Renal cortical epithelial cell (primary cell): ENCODE data around the gene MPP3. TPM values are rescaled to one million over a fixed set of nuclear protein-coding genes. Genes with fewer than 3 reads are reported as not detected.
A peak's percentile ranks its signal among the peaks of the same experiment; 100 is the strongest.

Source experiments
- DNase-seq: peaks from one replicate; pipeline ENCODE4 v3.0.0-alpha.2; 2011; ENCODE audit warnings: low read depth
- total RNA-seq: library from RNA; depleted of rRNA; stranded (reverse); fragments of >200 nt; gene quantifications from 2 replicates; pipeline ENCODE4 v1.2.3, GENCODE V29; 2014

MPP3 gene
- total RNA-seq, 1 donor from 2014 or later, result 8.5 TPM

DNA sequence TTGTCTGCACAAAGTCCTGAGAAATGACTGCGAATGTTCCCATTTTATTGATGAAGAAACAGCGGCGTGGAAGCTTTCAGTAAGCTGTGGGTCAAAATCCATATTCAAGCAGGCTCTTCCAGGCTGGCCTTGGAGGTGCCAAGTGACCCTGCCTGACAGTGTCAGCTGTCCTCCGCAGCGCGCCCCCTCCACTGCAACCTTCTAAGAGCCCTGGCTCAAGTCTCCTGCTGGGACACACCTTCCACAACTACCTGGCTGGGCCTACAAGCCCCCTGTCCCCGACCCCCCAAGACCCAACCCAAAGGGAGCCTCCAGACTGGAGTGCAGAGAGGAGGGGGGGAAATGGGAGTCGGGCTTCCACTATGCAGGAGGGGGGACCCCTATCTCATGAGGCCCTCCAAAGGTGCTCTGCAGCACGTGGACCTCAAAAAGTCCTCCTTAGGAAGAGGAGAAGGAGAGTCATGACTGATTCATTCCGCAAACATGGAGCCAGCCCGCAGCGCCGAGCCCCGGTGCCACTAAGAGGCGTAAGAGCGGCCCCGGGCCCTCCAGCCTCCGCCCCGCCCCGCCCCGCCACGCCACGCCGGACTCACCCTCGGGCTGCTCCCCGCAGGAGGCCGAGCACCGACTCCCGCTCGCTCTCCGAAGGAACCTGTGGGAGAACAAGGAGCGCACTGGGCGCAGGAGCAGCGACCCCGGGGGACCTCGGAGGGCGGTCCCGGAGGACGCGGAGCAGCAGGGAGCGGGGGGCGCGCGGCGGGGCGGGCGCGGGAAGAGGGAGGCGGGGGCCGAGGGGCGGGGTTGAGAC, 574 bp downstream of the MPP3 start:
- DNase-seq, result peak; percentile 42

GRCh38 chr17:43831633-43832032, 1.3 kb downstream of the MPP3 start:
- no peak for DNase-seq

GRCh38 chr17:43830510-43831140, 2.3 kb downstream of the MPP3 start:
- DNase-seq, result no peak

DNA sequence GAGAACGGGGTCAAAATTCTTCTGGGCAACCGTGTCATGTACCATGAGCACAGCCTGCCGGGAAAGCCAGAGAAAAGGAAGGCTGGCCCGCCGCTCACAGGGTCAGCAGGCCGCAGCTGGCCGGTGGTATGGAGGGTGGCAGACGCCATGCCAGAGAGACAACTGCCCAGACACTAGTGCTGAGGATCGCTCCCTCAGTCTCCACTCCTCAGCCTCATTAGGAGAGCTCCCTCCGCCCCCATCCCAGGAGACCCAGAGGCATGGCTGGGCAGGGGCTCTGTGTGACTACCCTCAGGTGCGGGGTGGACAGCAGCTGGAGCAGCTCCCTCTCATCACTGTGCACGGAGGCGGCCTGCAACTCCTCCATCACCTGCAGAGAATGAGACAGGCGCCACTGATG, 3.2 kb downstream of the MPP3 start:
- DNase-seq, result no peak

DNA sequence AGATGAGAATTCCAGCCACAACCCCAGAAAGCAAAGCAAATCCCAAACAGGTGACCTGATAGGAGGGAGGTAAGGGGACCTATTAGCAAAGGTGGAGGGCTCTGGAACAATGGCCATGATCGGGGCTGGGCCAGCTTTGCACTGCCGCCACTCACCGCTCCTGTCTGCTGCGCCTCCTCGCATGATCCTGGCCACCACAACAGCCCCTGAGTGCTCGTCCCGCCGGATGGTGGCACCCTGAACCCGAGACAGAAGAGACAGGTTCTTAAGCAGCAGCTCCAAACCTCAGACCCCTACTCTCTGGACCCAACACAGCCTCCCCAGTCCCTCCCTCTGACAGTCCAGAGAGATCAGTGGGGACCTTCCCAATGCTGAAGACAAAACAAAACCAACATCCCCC, 5.3 kb downstream of the MPP3 start:
- no peak for DNase-seq

DNA sequence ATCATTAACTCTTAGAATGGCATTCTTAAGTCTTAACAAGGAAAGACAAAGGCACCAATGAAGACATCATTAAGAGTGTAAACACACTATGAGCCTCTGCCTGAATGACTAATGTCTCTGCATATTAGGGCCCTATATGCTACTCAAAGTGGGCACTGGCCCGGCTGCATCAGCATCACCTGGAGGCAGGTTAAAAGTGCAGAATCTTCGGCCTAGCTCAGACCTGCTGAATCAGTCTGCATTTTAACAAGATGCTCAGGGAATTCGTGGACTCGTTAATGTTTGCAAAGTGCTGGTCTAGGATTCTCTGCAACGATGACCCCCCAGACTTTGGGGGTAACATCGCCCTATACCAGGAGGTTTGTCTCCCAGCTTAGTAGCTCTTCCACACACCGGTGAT, 6.7 kb downstream of the MPP3 start:
- no peak for DNase-seq

DNA sequence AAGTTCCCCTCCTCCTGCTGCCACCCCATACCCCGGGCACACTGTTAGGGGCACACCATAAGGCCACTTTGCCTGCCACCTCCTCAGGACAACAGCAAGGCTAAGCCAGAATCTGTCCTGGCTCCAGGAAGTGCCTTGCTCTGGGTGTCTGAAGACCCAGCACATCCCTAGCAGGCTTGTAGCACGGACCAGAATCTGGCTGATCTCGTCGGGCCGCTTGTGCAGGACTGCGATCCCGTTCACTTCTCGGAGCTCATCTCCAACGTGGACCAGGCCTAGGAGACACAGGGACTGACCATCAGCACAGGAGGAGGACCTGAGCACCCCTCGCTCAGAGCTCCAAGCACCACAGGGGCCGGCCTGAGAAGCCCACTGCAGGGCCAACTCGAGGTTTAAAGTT, 7.4 kb downstream of the MPP3 start:
- DNase-seq, result no peak

GRCh38 chr17:43823350-43824084, 9.4 kb downstream of the MPP3 start:
- no peak for DNase-seq

DNA sequence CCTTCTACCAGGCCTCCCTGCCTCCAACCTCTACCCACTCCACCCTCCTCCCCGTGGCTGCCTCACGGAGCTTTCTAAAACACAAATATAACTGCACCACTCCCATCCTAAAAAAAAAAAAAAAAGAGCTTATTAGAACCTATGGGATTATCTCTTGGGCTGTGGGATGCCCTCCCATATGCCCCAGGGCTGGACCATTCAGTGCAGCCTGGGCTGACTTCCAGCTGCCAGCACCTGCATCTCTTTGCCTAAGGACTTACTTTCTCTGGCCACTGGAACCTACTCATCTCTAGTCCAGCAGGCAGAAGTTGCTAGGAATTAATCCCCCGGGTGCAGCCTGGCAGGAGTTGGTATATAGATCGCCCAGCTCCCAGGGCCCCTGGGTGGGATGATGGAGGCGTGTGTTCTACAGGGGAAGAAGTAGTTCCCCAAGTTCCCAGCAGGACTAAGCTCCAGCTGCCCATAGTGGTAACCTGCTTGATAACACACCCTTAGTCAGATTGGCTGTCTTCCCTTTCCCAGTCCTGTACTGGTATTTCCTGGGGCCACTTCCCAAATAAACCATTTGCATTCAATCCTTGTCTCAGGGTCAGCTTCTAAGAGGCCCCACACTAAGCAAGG, 10.3 kb downstream of the MPP3 start:
- no peak for DNase-seq

GRCh38 chr17:43820759-43821158, 12.2 kb downstream of the MPP3 start:
- DNase-seq, result no peak

DNA sequence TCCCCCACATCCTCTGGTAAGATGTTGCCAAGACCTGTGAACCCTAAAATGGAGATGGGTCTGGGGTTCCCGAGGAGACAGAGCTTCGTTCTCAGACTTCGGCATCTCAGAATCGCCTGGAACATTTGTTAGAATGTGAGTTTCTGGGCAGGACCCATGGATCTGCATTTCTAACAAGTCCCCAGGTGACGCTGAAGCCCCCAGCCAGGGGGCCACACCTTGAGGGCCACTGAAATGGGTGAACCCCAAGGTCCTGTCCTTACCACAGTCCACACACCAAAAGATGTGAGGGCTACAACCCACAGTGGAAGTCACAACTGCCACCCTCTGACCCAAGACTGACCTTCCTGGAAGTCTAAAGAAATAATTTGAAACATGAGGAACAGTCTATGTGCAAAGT, 14.0 kb downstream of the MPP3 start:
- no peak for DNase-seq

- DNase-seq, result no peak
These were observed 15.1 kb downstream of the MPP3 start for GRCh38 chr17:43817826-43818225.

DNA sequence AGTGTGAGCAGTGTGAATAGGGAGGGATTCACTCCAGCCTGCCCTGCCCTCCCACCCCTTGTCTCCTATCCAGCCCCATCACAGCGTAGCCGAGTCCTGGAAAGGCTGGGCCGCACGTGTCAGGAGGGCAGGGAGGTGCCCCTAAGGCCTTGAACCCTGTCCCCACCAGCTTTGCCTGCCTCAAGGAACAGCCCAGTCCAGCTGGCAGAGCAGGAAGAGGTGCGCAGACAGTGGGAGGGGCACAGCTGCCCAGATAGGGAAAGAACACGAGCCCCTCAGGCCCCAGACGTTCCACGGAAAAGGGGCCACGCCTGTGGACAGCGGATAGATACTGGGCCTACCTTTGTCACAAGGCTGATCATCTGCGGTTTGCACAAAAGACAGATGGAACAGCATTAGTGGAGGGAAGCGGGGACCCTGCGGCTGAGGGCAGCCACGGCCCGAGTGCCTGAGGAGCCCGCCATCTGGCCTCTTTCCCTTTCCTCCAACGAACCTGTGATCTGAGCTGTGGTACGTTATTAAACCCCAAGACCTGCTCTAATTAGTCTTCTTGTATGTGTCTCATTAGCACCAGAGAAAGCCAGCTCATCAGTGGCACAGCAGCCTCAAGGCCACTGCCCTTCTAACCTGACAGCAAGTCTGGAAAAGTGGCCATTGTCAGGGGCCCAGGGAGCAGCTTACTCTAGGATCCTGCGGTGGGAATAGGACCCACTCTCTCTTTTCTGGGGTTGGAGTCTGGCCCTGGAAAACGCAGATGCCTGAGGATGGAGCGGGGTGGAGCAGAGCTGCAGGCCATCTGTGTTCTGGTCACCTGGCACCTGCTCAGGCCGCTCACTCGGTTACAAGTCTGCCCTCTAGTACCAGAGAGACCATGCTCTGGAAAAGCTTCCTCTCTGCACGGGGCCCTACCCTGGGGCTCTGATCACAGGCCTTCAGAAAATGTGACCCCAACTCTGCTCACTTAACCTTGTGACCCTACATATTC, 16.3 kb downstream of the MPP3 start:
- DNase-seq, result no peak

DNA sequence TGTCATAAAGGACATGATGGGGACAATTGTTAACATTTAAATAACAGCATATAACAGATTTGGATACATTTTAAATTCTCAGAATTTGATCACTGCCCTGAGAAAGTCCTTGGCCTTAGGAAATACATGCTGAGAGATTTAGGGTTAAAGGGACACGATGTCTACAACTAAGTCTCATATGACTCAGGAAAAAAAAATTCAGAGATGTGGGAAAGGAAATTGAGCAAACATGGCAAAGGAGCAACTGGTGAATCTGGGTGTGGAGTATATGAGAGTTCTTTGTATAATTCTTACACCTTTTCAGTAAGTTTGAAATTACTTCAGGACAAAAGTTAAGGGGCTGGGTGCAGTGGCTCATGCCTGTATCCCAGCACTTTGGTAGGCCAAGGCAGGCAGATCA, 18.2 kb downstream of the MPP3 start:
- peak; percentile 85 for DNase-seq

GRCh38 chr17:43814026-43814425, 18.9 kb downstream of the MPP3 start:
- DNase-seq, result no peak

GRCh38 chr17:43813386-43813785, 19.6 kb downstream of the MPP3 start:
- peak; percentile 26 for DNase-seq

DNA sequence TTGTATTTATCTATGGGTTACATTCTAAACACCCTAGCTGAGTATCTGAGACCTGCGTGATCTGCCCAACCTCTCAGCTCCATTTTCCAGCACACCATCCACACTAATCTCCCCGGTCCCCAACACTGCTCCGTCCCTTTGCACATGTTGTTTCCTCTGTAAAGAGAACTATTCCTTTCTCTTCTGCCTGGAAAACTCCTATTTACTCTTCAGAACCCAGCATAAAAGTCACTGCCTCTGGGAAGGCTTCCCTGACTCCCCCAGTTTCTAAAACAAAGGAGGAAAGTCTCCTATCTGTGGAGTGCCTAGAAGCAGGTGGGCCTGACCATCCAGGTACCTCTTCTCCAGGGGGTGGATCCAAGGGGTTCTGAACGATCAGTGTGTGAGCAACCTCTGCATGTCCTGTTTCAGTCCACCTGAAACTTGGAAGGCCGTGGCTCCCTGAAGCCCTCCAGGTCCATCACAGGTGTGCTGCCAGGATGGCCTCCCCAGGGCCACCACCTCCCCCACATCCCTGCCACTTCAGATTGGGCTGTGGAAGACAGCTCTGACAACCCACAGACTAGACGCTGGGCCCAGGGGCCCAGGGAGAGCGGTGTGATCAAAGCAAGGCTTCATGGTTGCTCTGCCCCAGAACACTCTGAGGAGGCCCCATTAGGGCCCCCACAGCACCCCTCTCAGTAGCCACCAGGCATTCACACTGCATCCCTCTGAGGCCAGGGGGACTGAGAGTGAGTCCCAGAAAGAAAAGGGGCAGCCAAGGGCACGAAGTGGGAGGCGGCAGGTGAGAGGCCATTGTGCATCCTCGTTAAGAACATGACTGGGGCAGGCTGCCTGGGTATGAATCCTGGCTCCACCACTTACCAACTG, 20.3 kb downstream of the MPP3 start:
- no peak for DNase-seq

DNA sequence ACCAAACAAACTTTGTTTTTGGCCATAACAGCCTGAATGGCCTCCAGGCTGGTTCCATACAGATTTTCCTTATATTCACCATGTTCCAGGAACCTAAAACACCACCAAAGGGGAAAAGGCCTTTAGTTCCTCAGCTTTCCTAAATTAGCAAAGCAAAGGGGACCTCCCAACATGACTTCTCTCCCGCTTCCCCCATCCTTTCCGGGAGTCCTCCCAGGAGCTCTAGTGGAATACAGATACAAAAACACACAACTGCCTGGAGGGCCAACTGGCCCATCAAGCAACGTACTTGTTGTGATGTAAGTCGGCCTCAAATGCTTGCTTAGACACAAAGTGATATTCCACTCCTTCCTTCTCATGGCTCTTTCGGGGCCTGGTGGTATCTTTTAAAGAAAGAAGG, 22.1 kb downstream of the MPP3 start:
- DNase-seq, result no peak

DNA sequence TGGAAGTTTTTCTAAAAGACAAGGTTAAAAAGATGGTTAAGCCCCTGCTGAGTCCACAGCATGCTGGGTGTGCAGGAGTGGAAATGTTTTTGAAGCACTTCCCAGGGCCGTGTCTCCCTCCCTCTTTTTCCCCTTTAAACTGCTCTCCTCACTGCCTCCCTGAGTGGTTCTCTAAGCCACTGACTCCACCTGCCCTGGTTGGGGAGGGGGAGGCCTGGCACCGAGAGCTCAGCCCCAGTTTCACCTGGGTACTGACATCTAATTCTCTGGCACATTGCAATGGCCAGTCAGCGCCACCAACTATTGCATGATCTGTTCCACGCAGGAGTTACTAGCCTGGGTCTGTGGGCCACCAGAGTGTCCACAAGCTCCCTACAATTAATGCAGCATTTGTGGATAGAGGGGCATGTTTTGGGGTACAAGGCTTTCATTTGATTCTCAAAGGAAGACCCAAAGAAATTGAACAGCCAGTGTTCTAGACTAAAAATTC, 22.7 kb downstream of the MPP3 start:
- DNase-seq, result no peak

DNA sequence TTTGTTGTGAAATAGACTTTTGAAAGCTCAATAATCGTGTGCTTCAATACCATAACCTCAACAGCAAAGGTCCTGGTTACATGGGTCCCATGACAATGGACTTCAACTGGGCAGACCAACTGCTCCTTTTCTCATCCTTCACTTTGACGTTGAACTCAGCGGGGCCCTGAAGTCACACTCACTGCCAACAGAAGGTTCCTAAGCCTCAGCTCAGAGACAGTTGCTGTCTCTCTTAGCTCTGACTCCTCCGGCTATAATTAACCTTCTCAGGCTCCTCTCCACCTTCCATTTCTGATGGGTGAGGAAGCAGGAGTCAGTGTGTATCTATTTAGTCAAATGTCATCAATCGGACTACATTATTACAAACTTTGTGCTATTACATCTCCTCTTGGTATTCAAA, 23.8 kb downstream of the MPP3 start:
- DNase-seq, result no peak
